Liver (tissue), 9 donors: ENCODE data around the gene HNRNPM. TPM values are rescaled to one million over a fixed set of nuclear protein-coding genes. Genes with fewer than 3 reads are reported as not detected.

ENCODE experiments used
- DNase-seq: peaks from one replicate; pipeline ENCODE4 v3.0.0-alpha.2; 2017; ENCODE audit warnings: low spot score
- H3K27ac ChIP-seq, 2 donors: one replicate each; pipeline ENCODE4 v1.7.0; 2013; ENCODE audit warnings: inconsistent platforms in 2 of 2, low read length in 2 of 2, control low read depth in 1 of 2, low read depth in 1 of 2, mild to moderate bottlenecking in 1 of 2
- H3K27me3 ChIP-seq, 4 donors: one replicate each; pipeline versions ENCODE4 v1.6.1 to v1.7.0; 2013; ENCODE audit warnings: low read length in 3 of 4, inconsistent platforms in 1 of 4, mild to moderate bottlenecking in 1 of 4, moderate library complexity in 1 of 4; ENCODE audit not compliant: control insufficient read depth in 4 of 4, insufficient read depth in 4 of 4
- H3K36me3 ChIP-seq, 4 donors: one replicate each; pipeline versions ENCODE4 v1.6.1 to v1.7.0; 2013; ENCODE audit warnings: low read length in 3 of 4, mild to moderate bottlenecking in 3 of 4, low read depth in 1 of 4, moderate library complexity in 1 of 4; ENCODE audit not compliant: control insufficient read depth in 4 of 4, insufficient read depth in 3 of 4
- H3K4me1 ChIP-seq, 4 donors: one replicate each; pipeline versions ENCODE4 v1.6.1 to v1.7.0; 2013; ENCODE audit warnings: low read length in 3 of 4, mild to moderate bottlenecking in 3 of 4, moderate library complexity in 1 of 4; ENCODE audit not compliant: control insufficient read depth in 4 of 4, insufficient read depth in 4 of 4
- H3K4me3 ChIP-seq, 3 donors: one replicate each; pipeline versions ENCODE4 v1.6.1 to v1.7.0; 2013; ENCODE audit warnings: low read length in 3 of 3, control low read depth in 1 of 3, low read depth in 1 of 3, mild to moderate bottlenecking in 1 of 3
- H3K9ac ChIP-seq, 2 donors: one replicate each; pipeline ENCODE4 v1.7.0; 2013; ENCODE audit warnings: low read length in 2 of 2, mild to moderate bottlenecking in 2 of 2, moderate library complexity in 2 of 2, control low read depth in 1 of 2, low read depth in 1 of 2
- H3K9me3 ChIP-seq, 4 donors: one replicate each; pipeline versions ENCODE4 v1.6.1 to v1.7.0; 2013; ENCODE audit warnings: low read length in 3 of 4; ENCODE audit not compliant: control insufficient read depth in 4 of 4
- ATF3 ChIP-seq: IDR thresholded peaks from 2 replicates; pipeline ENCODE4 v1.6.1; 2016; ENCODE audit warnings: antibody characterized with exemption
- EGR1 ChIP-seq, 2 donors: IDR thresholded peaks; 2 replicates each; pipeline ENCODE4 v1.6.1; 2016 to 2018; ENCODE audit warnings: antibody characterized with exemption in 2 of 2, low read depth in 2 of 2
- FOXA1 ChIP-seq: IDR thresholded peaks from 2 replicates; pipeline ENCODE4 v1.6.1; 2016; ENCODE audit warnings: antibody characterized with exemption
- FOXA2 ChIP-seq: IDR thresholded peaks from 2 replicates; pipeline ENCODE4 v1.6.1; 2016; ENCODE audit warnings: antibody characterized with exemption
- GABPA ChIP-seq, 2 donors: IDR thresholded peaks in 1 of 2; conservative IDR thresholded peaks in 1 of 2; 2 replicates each; pipeline ENCODE4 v1.6.1; 2016; ENCODE audit warnings: antibody characterized with exemption in 2 of 2, mild to moderate bottlenecking in 1 of 2, moderate library complexity in 1 of 2
- HNF4A ChIP-seq, 2 donors: conservative IDR thresholded peaks; 2 replicates each; pipeline ENCODE4 v1.6.1; 2016; ENCODE audit warnings: antibody characterized with exemption in 2 of 2, mild to moderate bottlenecking in 2 of 2
- HNF4G ChIP-seq: IDR thresholded peaks from 2 replicates; pipeline ENCODE4 v1.6.1; 2016; ENCODE audit warnings: antibody characterized with exemption
- JUND ChIP-seq, 2 donors: IDR thresholded peaks; 2 replicates each; pipeline ENCODE4 v1.6.1; 2016; ENCODE audit warnings: antibody characterized with exemption in 2 of 2
- NR2F2 ChIP-seq: IDR thresholded peaks from 2 replicates; pipeline ENCODE4 v1.6.1; 2016; ENCODE audit warnings: antibody characterized with exemption
- RAD21 ChIP-seq, 2 donors: IDR thresholded peaks; 2 replicates each; pipeline ENCODE4 v1.6.1; 2016; ENCODE audit warnings: antibody characterized with exemption in 2 of 2, mild to moderate bottlenecking in 2 of 2
- RXRA ChIP-seq, 2 donors: IDR thresholded peaks; 2 replicates each; pipeline ENCODE4 v1.6.1; 2017 to 2018; ENCODE audit warnings: antibody characterized with exemption in 2 of 2, mild to moderate bottlenecking in 1 of 2
- SP1 ChIP-seq: IDR thresholded peaks from 2 replicates; pipeline ENCODE4 v1.6.1; 2018; ENCODE audit warnings: antibody characterized with exemption, mild to moderate bottlenecking
- TAF1 ChIP-seq: conservative IDR thresholded peaks from 2 replicates; pipeline ENCODE4 v1.6.1; 2016; ENCODE audit warnings: antibody characterized with exemption, mild to moderate bottlenecking
- YY1 ChIP-seq: IDR thresholded peaks from 2 replicates; pipeline ENCODE4 v1.6.1; 2016; ENCODE audit warnings: antibody characterized with exemption, mild to moderate bottlenecking
- WGBS: extraction: QIAGEN DNeasy Blood & Tissue Kit; methylation state at CpG from one replicate; pipeline ENCODE4 v1.1.7; 2013; 5-methylcytosine and 5-hydroxymethylcytosine counted together
- polyA plus RNA-seq, 2 donors: library from polyadenylated mRNA; stranded (reverse) in 1 of 2; unstranded in 1 of 2; fragments of 200-250 nt in 1 of 2; fragments of >200 nt in 1 of 2; fragmentation: Nextera tagmentation in 1 of 2; extraction: Ambion mirVana in 1 of 2; gene quantifications; one replicate each; pipeline versions ENCODE4 v1.2.1 to v1.2.3, GENCODE V29; 2013 to 2015
- total RNA-seq, 2 donors: library from RNA; depleted of rRNA; stranded (reverse); fragments of >200 nt; gene quantifications; one replicate each; pipeline ENCODE4 v1.2.3, GENCODE V29; 2014
- TF ChIP-seq, protein P1 (sequence below): IDR thresholded peaks from 2 replicates; pipeline ENCODE4 v1.6.1; 2016; ENCODE audit warnings: antibody characterized with exemption, mild to moderate bottlenecking
- TF ChIP-seq, protein P2 (sequence below): IDR thresholded peaks from 2 replicates; pipeline ENCODE4 v1.6.1; 2016; ENCODE audit warnings: antibody characterized with exemption
- TF ChIP-seq, protein P3 (sequence below): IDR thresholded peaks from 2 replicates; pipeline ENCODE4 v1.6.1; 2016; ENCODE audit warnings: antibody characterized with exemption
- donor health status: healthy.
- donor health status: healthy.
- donor health status: healthy.
- donor health status: healthy.
- donor health status: healthy.

Gene HNRNPM
- total and polyA plus RNA-seq, 4 donors: 39.4 to 86.9 (median 70.7) TPM

- WGBS: 93% methylated on average over 24 of the region's 24 CpGs
- Histone ChIP-seq H3K27me3 (no peaks in the 10 kb centered on the region), H3K4me1 (peaks cover 0 to 6% (median 2%) of the 10 kb centered on the region in 4 donors), H3K9me3 (no peaks in the 10 kb centered on the region), H3K4me3 (no peak overlapping the region), H3K9ac (no peak overlapping the region), H3K36me3 (peaks cover 12 to 37% (median 19%) of the 10 kb centered on the region in 4 donors), H3K27ac (no peak overlapping the region)
- no peak for DNase-seq
- no peak for TF ChIP-seq YY1
- TF ChIP-seq GABPA (IDR thresholded peaks at IDR 0.05 in 1 of 2, conservative IDR thresholded peaks at IDR 0.05 in 1 of 2): no peak
- TF ChIP-seq, protein P1, sequence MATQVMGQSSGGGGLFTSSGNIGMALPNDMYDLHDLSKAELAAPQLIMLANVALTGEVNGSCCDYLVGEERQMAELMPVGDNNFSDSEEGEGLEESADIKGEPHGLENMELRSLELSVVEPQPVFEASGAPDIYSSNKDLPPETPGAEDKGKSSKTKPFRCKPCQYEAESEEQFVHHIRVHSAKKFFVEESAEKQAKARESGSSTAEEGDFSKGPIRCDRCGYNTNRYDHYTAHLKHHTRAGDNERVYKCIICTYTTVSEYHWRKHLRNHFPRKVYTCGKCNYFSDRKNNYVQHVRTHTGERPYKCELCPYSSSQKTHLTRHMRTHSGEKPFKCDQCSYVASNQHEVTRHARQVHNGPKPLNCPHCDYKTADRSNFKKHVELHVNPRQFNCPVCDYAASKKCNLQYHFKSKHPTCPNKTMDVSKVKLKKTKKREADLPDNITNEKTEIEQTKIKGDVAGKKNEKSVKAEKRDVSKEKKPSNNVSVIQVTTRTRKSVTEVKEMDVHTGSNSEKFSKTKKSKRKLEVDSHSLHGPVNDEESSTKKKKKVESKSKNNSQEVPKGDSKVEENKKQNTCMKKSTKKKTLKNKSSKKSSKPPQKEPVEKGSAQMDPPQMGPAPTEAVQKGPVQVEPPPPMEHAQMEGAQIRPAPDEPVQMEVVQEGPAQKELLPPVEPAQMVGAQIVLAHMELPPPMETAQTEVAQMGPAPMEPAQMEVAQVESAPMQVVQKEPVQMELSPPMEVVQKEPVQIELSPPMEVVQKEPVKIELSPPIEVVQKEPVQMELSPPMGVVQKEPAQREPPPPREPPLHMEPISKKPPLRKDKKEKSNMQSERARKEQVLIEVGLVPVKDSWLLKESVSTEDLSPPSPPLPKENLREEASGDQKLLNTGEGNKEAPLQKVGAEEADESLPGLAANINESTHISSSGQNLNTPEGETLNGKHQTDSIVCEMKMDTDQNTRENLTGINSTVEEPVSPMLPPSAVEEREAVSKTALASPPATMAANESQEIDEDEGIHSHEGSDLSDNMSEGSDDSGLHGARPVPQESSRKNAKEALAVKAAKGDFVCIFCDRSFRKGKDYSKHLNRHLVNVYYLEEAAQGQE: no peak
- TF ChIP-seq HNF4A (conservative IDR thresholded peaks at IDR 0.05): no peak
- no peak for TF ChIP-seq SP1
- no peak for TF ChIP-seq FOXA1
- TF ChIP-seq, protein P2, sequence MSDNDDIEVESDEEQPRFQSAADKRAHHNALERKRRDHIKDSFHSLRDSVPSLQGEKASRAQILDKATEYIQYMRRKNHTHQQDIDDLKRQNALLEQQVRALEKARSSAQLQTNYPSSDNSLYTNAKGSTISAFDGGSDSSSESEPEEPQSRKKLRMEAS: no peak
- TF ChIP-seq FOXA2: no peak
- TF ChIP-seq, protein P3, sequence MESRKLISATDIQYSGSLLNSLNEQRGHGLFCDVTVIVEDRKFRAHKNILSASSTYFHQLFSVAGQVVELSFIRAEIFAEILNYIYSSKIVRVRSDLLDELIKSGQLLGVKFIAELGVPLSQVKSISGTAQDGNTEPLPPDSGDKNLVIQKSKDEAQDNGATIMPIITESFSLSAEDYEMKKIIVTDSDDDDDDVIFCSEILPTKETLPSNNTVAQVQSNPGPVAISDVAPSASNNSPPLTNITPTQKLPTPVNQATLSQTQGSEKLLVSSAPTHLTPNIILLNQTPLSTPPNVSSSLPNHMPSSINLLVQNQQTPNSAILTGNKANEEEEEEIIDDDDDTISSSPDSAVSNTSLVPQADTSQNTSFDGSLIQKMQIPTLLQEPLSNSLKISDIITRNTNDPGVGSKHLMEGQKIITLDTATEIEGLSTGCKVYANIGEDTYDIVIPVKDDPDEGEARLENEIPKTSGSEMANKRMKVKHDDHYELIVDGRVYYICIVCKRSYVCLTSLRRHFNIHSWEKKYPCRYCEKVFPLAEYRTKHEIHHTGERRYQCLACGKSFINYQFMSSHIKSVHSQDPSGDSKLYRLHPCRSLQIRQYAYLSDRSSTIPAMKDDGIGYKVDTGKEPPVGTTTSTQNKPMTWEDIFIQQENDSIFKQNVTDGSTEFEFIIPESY: no peak
- TF ChIP-seq RXRA (IDR thresholded peaks at IDR 0.05): no peak
- TF ChIP-seq JUND (IDR thresholded peaks at IDR 0.05): no peak
Measured at GRCh38 chr19:8403820-8404109, 41.0 kb upstream of the HNRNPM start.

- H3K27me3 ChIP-seq: no peaks in the 10 kb centered on the region
- peaks cover 12 to 33% (median 17%) of the 10 kb centered on the region in 4 donors for H3K36me3 ChIP-seq
- WGBS: 86% methylated on average over 18 of the region's 18 CpGs
- peaks cover 0 to 6% (median 2%) of the 10 kb centered on the region in 4 donors for H3K4me1 ChIP-seq
- H3K9me3 ChIP-seq: no peaks in the 10 kb centered on the region
- no peak overlapping the region for H3K27ac ChIP-seq
- no peak overlapping the region for H3K4me3 ChIP-seq
- H3K9ac ChIP-seq: no peak overlapping the region
- no peak for DNase-seq
- TF ChIP-seq FOXA2 (no peak), YY1 (no peak), TAF1 (no peak), ATF3 (no peak), GABPA (IDR thresholded peaks at IDR 0.05 in 1 of 2, conservative IDR thresholded peaks at IDR 0.05 in 1 of 2) (no peak), HNF4A (conservative IDR thresholded peaks at IDR 0.05) (no peak), EGR1 (IDR thresholded peaks at IDR 0.05; ENCODE audit: low read depth in 2 of 2) (no peak), RAD21 (IDR thresholded peaks at IDR 0.05) (no peak), JUND (IDR thresholded peaks at IDR 0.05) (no peak), NR2F2 (no peak), HNF4G (no peak), RXRA (IDR thresholded peaks at IDR 0.05) (no peak), FOXA1 (no peak)
- TF ChIP-seq, protein P3: no peak
- TF ChIP-seq, protein P1: no peak
- TF ChIP-seq, protein P2: no peak
Measured at GRCh38 chr19:8404391-8405151, 40.2 kb upstream of the HNRNPM start.
